ENCODE measurements around the gene FBXL14. TPM values are rescaled to one million over a fixed set of nuclear protein-coding genes. Genes with fewer than 3 reads are reported as not detected.

The FBXL14 gene
- total RNA-seq, 1 donor from 2014 or later: 21.6 TPM

DNA sequence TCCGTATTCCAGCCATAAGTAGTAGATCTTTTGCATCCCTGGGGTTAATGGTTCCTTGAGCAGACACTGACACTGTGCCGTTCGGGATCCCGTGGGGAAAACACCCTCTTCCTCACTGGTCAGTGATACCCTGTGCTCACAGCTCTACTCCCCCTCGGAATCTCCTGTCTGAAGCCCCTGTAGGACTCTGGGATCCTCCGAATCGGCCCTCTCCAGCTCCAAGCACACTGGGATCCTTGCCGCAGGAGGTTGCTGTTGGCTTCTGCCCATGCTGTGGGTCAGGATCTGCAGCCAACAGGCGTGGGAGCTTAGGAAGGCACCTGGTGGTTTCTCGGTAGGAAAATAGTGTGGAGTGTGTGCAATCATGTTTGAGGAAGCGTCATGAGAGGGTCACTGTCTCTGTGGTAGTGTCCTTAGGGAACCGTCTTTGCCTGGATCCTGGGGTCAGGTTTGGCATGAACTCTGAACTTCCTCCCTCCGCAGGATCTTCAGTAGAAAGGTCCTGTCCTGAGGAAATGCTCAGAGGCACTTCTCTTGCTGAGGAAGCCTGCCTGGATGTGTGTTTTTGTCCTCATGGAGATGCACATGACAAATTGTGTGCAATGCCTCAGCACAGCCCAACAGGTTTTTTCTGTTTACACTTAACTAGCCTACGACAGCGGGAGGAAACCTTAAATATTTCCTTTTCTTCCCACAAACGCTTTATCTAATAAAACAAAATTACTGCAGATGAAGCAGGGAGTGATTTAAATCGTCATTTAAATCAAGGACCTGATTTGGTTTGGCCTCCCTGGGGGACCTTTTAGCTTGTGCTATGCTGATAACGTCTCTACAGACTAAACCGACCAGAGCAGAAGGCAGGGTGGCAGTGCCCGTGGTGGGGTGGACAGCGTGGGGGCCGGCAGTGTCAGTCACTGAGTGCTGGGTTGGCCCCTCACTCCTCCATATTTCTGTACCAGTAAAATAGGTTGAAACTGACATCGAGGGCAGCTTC, 18.7 kb downstream of the FBXL14 start:
- H3K9me3 Mint-ChIP-seq: no peaks in the 10 kb centered on the region
- ATAC-seq (ENCODE audit: low read depth): no peak
- POLR2A ChIA-PET: no interaction called here
- no peak for DNase-seq
- no peak overlapping the region for H3K27ac Mint-ChIP-seq
- H3K4me3 Mint-ChIP-seq: no peak overlapping the region
- CTCF ChIA-PET: interaction anchor here (11.3 kb wide), 1 partner anchor 459 kb away, joined by 287 read pairs; no protein-coding TSS in a partner anchor
- intact Hi-C loops (cut with micrococcal nuclease): no loop called here
- H3K36me3 Mint-ChIP-seq (ENCODE audit: low read depth): peaks cover 1% of the 10 kb centered on the region
- H3K4me1 Mint-ChIP-seq: peaks cover 3% of the 10 kb centered on the region
- TF ChIP-seq, protein P1, sequence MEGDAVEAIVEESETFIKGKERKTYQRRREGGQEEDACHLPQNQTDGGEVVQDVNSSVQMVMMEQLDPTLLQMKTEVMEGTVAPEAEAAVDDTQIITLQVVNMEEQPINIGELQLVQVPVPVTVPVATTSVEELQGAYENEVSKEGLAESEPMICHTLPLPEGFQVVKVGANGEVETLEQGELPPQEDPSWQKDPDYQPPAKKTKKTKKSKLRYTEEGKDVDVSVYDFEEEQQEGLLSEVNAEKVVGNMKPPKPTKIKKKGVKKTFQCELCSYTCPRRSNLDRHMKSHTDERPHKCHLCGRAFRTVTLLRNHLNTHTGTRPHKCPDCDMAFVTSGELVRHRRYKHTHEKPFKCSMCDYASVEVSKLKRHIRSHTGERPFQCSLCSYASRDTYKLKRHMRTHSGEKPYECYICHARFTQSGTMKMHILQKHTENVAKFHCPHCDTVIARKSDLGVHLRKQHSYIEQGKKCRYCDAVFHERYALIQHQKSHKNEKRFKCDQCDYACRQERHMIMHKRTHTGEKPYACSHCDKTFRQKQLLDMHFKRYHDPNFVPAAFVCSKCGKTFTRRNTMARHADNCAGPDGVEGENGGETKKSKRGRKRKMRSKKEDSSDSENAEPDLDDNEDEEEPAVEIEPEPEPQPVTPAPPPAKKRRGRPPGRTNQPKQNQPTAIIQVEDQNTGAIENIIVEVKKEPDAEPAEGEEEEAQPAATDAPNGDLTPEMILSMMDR (IDR thresholded peaks at IDR 0.05): no peak
- H3K27me3 Mint-ChIP-seq: no peaks in the 10 kb centered on the region

DNA sequence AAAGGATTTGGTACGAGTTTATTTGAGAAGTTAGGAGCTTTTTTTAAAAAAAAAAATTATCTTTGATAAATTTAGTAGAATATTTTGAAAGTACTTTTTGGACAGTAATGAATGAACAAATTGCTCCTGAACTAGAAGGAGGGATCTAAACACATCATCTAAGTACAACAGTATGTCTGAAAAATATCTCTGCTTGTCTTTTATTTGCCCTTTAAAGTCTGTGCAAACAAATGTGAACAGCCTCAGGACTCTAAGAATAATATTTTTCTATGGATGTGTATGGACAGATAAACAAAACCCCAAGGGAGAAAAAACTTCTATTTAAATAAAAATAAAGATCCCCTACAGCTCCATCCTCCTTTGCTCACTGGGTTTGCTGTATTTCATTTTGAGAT, 19.5 kb downstream of the FBXL14 start:
- ChIA-PET CTCF (no interaction called here), POLR2A (interaction anchor here (1.3 kb wide), 1 partner anchor 20 kb away, joined by 4 read pairs; no protein-coding TSS in a partner anchor)
- Mint-ChIP-seq H3K27me3 (no peaks in the 10 kb centered on the region), H3K4me1 (peaks cover 3% of the 10 kb centered on the region), H3K4me3 (no peak overlapping the region), H3K36me3 (ENCODE audit: low read depth) (peaks cover 1% of the 10 kb centered on the region), H3K9me3 (no peaks in the 10 kb centered on the region), H3K27ac (no peak overlapping the region)
- TF ChIP-seq, protein P1 (IDR thresholded peaks at IDR 0.05): no peak
- DNase-seq (no peak), ATAC-seq (ENCODE audit: low read depth) (no peak)
- intact Hi-C loops (cut with micrococcal nuclease): no loop called here

DNA sequence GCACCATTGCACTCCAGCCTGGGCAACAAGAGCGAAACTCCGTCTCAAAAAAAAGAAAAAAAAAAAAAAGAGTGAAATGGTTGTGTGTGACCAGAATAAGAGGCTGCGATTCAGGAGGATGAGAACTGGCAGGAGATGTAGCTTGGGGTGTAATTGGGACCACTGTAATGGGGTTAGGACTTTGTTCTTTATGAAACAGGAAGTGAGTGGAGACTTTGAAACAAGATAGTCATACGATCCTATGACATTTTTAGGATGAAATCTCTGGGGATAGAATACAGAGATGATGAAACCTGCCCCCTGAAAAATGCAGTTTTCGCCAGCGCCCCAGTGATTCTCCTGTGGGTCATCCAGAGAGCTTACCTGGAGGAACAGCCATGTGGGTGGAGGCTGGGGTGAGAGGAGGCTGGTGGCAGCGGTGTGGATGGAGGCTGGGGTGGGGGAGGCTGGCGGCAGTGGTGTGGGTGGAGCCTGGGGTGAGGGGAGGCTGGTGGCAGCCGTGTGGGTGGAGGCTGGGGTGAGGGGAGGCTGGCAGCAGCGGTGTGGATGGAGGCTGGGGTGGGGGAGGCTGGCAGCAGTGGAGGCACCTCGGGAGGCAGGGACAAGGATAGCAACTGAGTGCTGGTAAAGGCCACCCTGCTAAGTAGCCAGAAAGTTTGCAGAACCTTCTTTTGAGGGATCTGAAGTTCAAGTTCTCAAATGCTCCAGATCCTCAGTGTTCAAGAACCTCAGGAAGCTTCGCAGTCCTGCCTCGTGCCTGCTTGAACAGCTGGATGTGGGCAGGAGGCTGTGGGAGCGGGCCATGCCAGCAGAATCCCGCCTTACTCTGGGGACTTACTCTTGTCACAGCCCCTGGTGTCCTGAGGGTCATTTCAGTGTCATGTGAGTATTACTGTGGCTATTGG, 20.2 kb downstream of the FBXL14 start:
- ChIA-PET CTCF (no interaction called here), POLR2A (interaction anchor here (0.7 to 1.3 kb wide), 2 partner anchors 19 to 625 kb away, joined by 4 to 7 read pairs; partner anchors contain the start of gene RAD52)
- no peak for DNase-seq
- no peaks in the 10 kb centered on the region for H3K27me3 Mint-ChIP-seq
- no peak for ATAC-seq (ENCODE audit: low read depth)
- no peaks in the 10 kb centered on the region for H3K9me3 Mint-ChIP-seq
- intact Hi-C loops (cut with micrococcal nuclease): no loop called here
- H3K36me3 Mint-ChIP-seq (ENCODE audit: low read depth): peaks cover 1% of the 10 kb centered on the region
- peaks cover 3% of the 10 kb centered on the region for H3K4me1 Mint-ChIP-seq
- peak overlapping the region; percentile 10 for H3K27ac Mint-ChIP-seq
- TF ChIP-seq, protein P1 (IDR thresholded peaks at IDR 0.05): no peak
- H3K4me3 Mint-ChIP-seq: no peak overlapping the region

DNA sequence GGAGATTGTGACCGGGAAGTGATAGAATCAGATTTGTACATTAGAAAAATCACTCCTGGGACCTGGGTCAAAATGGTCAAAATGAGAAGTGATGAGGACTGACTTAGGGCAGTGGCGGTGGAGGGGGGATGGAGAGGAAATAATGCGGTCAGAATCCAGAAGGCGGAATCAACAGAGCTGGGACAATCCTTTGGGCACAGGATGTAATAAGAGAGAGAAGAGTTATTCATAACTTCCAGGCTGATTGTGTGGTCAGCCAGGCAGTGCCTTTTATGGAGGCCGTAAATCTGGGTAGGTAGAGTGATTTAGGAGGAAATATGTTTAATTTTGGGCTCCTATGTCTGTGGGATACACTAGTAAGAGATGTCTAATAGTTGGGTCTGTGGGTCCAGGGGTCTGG, 21.6 kb downstream of the FBXL14 start:
- intact Hi-C loops (cut with micrococcal nuclease): no loop called here
- no peaks in the 10 kb centered on the region for H3K36me3 Mint-ChIP-seq (ENCODE audit: low read depth)
- TF ChIP-seq, protein P1 (IDR thresholded peaks at IDR 0.05): no peak
- H3K9me3 Mint-ChIP-seq: no peaks in the 10 kb centered on the region
- DNase-seq (no peak), ATAC-seq (ENCODE audit: low read depth) (no peak)
- CTCF ChIA-PET: no interaction called here
- POLR2A ChIA-PET: no interaction called here
- H3K27ac Mint-ChIP-seq: no peak overlapping the region
- no peaks in the 10 kb centered on the region for H3K27me3 Mint-ChIP-seq
- no peak overlapping the region for H3K4me3 Mint-ChIP-seq
- peaks cover 5% of the 10 kb centered on the region for H3K4me1 Mint-ChIP-seq

Data from activated B cell treated with CpG ODN at 0.5 μM for 24 hours (primary cell).